Measurements from ENCODE around the gene ZFHX3.

The ZFHX3 gene

GRCh38 chr16:73036074-73036826 is 11.7 kb downstream of the ZFHX3 start:
- H3K36me3 ChIP-seq (ENCODE audit: insufficient read depth, low read length): no peaks in the 10 kb centered on the region
- peaks cover 90% of the 10 kb centered on the region for H3K4me1 ChIP-seq (ENCODE audit: insufficient read depth, low read length)
- no peak overlapping the region for H2AFZ ChIP-seq (ENCODE audit: low read depth, low read length)
- H3K4me3 ChIP-seq (ENCODE audit: low read length): peak overlapping the region; percentile 37
- no peaks in the 10 kb centered on the region for H3K27me3 ChIP-seq (ENCODE audit: insufficient read depth, low read length)
- H3K9me3 ChIP-seq (ENCODE audit: low read length): no peaks in the 10 kb centered on the region

DNA sequence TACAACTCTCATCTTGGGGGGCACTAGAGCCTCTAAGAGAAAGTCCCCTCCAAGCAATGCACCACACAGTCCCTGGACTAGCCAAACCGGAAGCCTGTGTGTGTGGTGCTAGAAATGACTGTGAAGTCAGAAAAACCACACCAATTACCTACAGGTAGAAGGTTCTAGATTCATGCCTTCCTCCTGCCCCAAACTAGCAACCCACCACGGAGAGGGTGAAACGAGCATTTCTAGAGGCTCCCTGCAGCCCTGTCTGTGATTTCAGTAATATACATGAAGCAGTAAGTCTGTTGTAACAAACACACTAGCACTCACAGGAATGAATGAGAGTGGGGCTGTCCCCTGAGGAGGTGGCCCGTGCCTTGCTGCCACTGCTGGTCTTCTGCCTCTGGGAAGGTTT is 13.6 kb downstream of the ZFHX3 start:
- Histone ChIP-seq H2AFZ (ENCODE audit: low read depth, low read length) (no peak overlapping the region), H3K4me3 (ENCODE audit: low read length) (no peak overlapping the region), H3K27me3 (ENCODE audit: insufficient read depth, low read length) (no peaks in the 10 kb centered on the region), H3K36me3 (ENCODE audit: insufficient read depth, low read length) (no peaks in the 10 kb centered on the region), H3K9me3 (ENCODE audit: low read length) (no peaks in the 10 kb centered on the region), H3K4me1 (ENCODE audit: insufficient read depth, low read length) (peaks cover 86% of the 10 kb centered on the region)

GRCh38 chr16:73033271-73033998 is 14.5 kb downstream of the ZFHX3 start:
- Histone ChIP-seq H3K36me3 (ENCODE audit: insufficient read depth, low read length) (no peaks in the 10 kb centered on the region), H3K27me3 (ENCODE audit: insufficient read depth, low read length) (no peaks in the 10 kb centered on the region), H3K9me3 (ENCODE audit: low read length) (no peaks in the 10 kb centered on the region), H3K4me3 (ENCODE audit: low read length) (peak overlapping the region; percentile 22), H2AFZ (ENCODE audit: low read depth, low read length) (no peak overlapping the region), H3K4me1 (ENCODE audit: insufficient read depth, low read length) (peaks cover 82% of the 10 kb centered on the region)

- Histone ChIP-seq H2AFZ (ENCODE audit: low read depth, low read length) (no peak overlapping the region), H3K4me1 (ENCODE audit: insufficient read depth, low read length) (peaks cover 81% of the 10 kb centered on the region), H3K4me3 (ENCODE audit: low read length) (peak overlapping the region; percentile 22), H3K27me3 (ENCODE audit: insufficient read depth, low read length) (no peaks in the 10 kb centered on the region), H3K36me3 (ENCODE audit: insufficient read depth, low read length) (no peaks in the 10 kb centered on the region), H3K9me3 (ENCODE audit: low read length) (no peaks in the 10 kb centered on the region)
Observed at GRCh38 chr16:73032541-73033270, 15.2 kb downstream of the ZFHX3 start.

DNA sequence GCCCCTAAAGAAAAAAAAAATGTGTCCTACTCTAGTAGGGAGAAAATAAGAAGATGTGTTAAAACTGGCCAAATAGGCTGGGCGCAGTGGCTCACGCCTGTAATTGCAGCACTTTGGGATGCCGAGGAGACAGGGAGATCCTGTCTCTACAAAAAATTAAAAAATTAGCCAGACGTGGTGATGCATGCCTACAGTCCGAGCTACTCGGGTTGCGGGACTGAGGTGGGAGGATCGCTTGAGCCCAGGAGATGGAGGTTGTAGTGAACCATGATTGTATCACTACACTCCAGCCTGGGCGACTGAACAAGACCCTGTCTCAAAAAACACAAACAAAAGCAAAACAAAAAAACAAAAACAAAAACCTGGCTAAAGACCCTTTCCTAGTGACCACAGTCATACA is 15.9 kb downstream of the ZFHX3 start:
- no peaks in the 10 kb centered on the region for H3K36me3 ChIP-seq (ENCODE audit: insufficient read depth, low read length)
- H3K4me3 ChIP-seq (ENCODE audit: low read length): peak overlapping the region; percentile 22
- H3K4me1 ChIP-seq (ENCODE audit: insufficient read depth, low read length): peaks cover 78% of the 10 kb centered on the region
- no peak overlapping the region for H2AFZ ChIP-seq (ENCODE audit: low read depth, low read length)
- H3K9me3 ChIP-seq (ENCODE audit: low read length): no peaks in the 10 kb centered on the region
- H3K27me3 ChIP-seq (ENCODE audit: insufficient read depth, low read length): no peaks in the 10 kb centered on the region

DNA sequence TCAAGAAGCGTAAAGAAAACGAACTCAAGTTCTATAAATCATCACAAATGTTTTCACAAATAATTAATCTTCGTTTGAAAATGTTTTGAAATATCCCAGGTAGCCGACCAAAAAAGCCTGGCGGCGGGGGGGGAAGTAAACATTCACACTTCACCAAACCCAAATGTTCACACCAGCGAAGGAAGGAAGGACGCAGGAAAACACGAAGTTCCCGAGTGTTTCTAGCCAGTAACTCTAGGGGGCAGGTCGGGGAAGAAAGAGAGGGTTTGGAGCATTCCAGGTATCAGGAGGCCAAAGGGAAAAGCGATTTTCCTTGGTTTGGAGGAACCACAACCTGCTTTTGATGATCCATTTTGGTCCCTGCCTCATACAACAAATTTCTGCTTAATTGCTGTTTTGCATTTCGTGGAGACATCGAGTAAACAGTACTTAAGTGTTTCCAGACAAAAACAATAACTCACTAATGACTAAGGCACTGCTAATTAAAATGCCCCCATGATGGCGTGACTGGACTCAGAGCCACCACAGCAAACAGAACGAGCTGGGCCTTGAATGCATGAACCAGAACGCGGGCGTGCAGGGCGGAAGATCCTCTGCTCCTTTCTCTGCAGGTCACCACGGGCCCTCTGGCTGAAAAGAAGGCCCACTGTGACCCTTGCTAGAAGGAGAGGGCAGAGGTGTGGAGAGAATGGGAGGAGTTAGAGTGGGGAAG is 16.6 kb downstream of the ZFHX3 start:
- Histone ChIP-seq H3K4me1 (ENCODE audit: insufficient read depth, low read length) (peaks cover 71% of the 10 kb centered on the region), H2AFZ (ENCODE audit: low read depth, low read length) (no peak overlapping the region), H3K9me3 (ENCODE audit: low read length) (no peaks in the 10 kb centered on the region), H3K36me3 (ENCODE audit: insufficient read depth, low read length) (no peaks in the 10 kb centered on the region), H3K4me3 (ENCODE audit: low read length) (no peak overlapping the region), H3K27me3 (ENCODE audit: insufficient read depth, low read length) (no peaks in the 10 kb centered on the region)

- Histone ChIP-seq H3K9me3 (ENCODE audit: low read length) (no peaks in the 10 kb centered on the region), H2AFZ (ENCODE audit: low read depth, low read length) (no peak overlapping the region), H3K27me3 (ENCODE audit: insufficient read depth, low read length) (no peaks in the 10 kb centered on the region), H3K36me3 (ENCODE audit: insufficient read depth, low read length) (no peaks in the 10 kb centered on the region), H3K4me3 (ENCODE audit: low read length) (no peak overlapping the region), H3K4me1 (ENCODE audit: insufficient read depth, low read length) (peaks cover 49% of the 10 kb centered on the region)
Observed at GRCh38 chr16:73028721-73029361, 19.1 kb downstream of the ZFHX3 start.

DNA sequence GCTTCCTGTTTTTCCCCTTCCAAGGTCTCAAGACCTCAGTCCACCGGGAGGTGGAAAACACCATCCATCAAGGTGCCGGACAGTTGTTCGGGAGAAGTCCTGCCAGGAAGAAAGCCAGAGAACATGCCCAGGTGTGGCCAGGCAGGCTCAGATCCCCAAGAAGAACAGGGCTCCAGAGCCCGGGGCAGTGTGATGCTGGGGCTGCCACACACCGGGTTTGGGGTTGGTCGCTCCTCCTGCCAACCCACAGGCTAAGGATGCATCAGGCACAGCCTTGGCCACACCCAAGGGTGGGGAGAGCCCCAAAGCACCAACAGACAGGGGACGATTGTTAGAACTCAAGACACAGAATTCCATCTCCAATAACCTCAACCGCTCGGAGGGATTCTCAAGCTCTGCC is 19.7 kb downstream of the ZFHX3 start:
- H3K9me3 ChIP-seq (ENCODE audit: low read length): no peaks in the 10 kb centered on the region
- no peaks in the 10 kb centered on the region for H3K36me3 ChIP-seq (ENCODE audit: insufficient read depth, low read length)
- H2AFZ ChIP-seq (ENCODE audit: low read depth, low read length): no peak overlapping the region
- H3K4me1 ChIP-seq (ENCODE audit: insufficient read depth, low read length): peaks cover 45% of the 10 kb centered on the region
- H3K27me3 ChIP-seq (ENCODE audit: insufficient read depth, low read length): no peaks in the 10 kb centered on the region
- no peak overlapping the region for H3K4me3 ChIP-seq (ENCODE audit: low read length)

DNA sequence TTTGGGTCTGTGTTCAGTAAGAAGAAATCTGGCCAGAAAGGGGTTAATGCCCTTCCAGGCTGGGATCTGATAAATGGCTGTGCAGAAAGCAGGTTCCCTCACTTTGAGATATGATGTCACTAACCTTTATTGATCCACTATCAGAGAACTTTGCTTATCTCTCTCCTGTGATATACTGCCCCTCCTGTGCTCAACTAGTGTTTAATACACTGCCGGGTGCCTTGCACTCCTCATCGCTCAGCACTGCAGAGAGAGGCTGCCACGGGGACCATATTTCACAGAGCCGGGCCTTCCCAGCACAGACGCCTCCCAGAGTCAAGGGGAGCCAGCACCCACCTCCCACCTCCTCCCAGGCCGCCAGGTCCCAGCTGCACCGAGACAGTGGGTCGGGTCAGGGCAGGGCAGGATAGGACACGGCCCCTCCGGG is 20.2 kb downstream of the ZFHX3 start:
- H3K4me3 ChIP-seq (ENCODE audit: low read length): no peak overlapping the region
- H3K9me3 ChIP-seq (ENCODE audit: low read length): no peaks in the 10 kb centered on the region
- no peaks in the 10 kb centered on the region for H3K27me3 ChIP-seq (ENCODE audit: insufficient read depth, low read length)
- H3K36me3 ChIP-seq (ENCODE audit: insufficient read depth, low read length): no peaks in the 10 kb centered on the region
- H2AFZ ChIP-seq (ENCODE audit: low read depth, low read length): no peak overlapping the region
- H3K4me1 ChIP-seq (ENCODE audit: insufficient read depth, low read length): peaks cover 41% of the 10 kb centered on the region

DNA sequence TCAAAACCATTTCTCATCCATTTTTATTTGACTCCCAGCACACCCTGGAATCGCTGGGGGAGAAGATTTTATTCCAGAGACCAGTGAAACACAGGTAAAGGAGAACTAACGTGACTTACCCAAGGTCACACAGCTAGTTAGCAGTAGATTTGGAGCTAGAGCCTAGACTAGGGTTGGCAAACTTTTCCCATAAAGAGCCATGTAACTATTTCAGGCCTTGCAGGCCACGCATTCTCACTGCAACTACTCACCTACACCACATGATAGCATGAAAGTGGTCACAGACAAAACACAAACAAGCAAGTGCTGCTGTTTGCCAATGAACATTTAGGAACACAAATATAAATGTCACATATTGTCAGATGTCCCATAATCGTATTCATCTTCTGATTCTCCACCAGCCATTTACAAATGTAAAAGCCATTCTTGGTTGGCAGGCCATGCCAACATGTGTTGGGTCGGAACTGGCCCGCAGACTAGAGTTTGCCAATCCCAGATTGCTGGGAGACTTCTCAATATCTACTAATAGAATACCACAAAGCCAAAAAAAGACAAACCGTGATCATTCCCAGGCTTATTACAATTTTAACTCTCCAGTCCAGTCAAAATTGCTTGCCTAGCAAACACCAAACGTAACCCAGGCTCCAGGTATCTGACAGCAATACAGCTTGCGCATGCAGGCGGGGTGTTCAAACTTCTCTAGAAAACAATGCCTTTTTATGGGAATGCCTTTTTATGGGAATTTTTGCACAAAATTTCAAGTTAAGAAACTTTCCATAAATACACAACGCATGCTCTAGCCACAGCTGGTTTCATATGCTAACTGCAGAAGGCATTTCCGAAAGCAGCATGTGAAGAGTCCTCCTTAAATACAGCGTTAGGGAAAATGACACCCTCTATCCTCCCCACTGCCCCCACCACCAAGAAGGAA is 20.9 kb downstream of the ZFHX3 start:
- no peak overlapping the region for H3K4me3 ChIP-seq (ENCODE audit: low read length)
- peaks cover 34% of the 10 kb centered on the region for H3K4me1 ChIP-seq (ENCODE audit: insufficient read depth, low read length)
- no peaks in the 10 kb centered on the region for H3K36me3 ChIP-seq (ENCODE audit: insufficient read depth, low read length)
- no peaks in the 10 kb centered on the region for H3K27me3 ChIP-seq (ENCODE audit: insufficient read depth, low read length)
- H2AFZ ChIP-seq (ENCODE audit: low read depth, low read length): no peak overlapping the region
- H3K9me3 ChIP-seq (ENCODE audit: low read length): no peaks in the 10 kb centered on the region

DNA sequence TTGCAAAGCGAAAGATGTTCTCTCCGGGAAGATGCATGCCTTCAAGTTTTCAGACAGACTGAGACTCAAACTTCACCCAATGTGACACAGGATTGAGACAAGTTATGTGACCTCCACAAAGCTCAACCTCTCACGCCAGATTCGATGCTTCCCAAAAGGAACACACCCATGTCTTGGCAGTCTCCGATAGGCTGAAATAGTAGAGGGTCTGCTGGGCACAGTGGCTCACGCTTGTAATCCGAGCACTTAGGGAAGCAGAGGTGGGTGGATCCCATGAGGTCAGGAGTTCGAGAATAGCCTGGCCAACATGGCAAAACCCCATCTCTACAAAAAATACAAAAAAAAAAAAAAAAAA is 22.1 kb downstream of the ZFHX3 start:
- H3K27me3 ChIP-seq (ENCODE audit: insufficient read depth, low read length): no peaks in the 10 kb centered on the region
- no peak overlapping the region for H3K4me3 ChIP-seq (ENCODE audit: low read length)
- no peak overlapping the region for H2AFZ ChIP-seq (ENCODE audit: low read depth, low read length)
- no peaks in the 10 kb centered on the region for H3K9me3 ChIP-seq (ENCODE audit: low read length)
- H3K4me1 ChIP-seq (ENCODE audit: insufficient read depth, low read length): peaks cover 22% of the 10 kb centered on the region
- H3K36me3 ChIP-seq (ENCODE audit: insufficient read depth, low read length): no peaks in the 10 kb centered on the region

Data from neuron (in vitro differentiated cells).